IMR-90 (cell line): ENCODE measurements around the gene OR5H14. TPM values are rescaled to one million over a fixed set of nuclear protein-coding genes. Genes with fewer than 3 reads are reported as not detected.

Source experiments
- ATAC-seq: fragments of 200-7000 bp; cut with Tn5 transposase; 2 replicates; pipeline ENCODE4 v1.9.1; 2020; ENCODE audit warnings: low read depth, mild to moderate bottlenecking, moderate library complexity
- BruUV-seq: library from RNA; stranded (reverse); fragments of 400-500 nt; replicated peaks from 2 replicates; lab custom pipeline; 2021; lab: Mats Ljungman, UMichigan
- CTCF ChIA-PET: fragments of 300-600 bp; formaldehyde crosslinking; extraction: SDS; loops from one replicate; lab custom pipeline; 2021; ENCODE audit warnings: antibody characterized with exemption; lab: Yijun Ruan, JAX
- POLR2A ChIA-PET: fragments of 300-600 bp; sonication (Branson Sonifier 250); formaldehyde crosslinking; loops from one replicate; lab custom pipeline; 2022; ENCODE audit warnings: antibody characterized with exemption; ENCODE audit not compliant: unreplicated experiment; lab: Charles Lee
- DNase-seq: peaks from one replicate; pipeline ENCODE4 v3.0.0; 2013
- H2AFZ ChIP-seq: replicated peaks from 2 replicates; pipeline ENCODE3; 2013; ENCODE audit warnings: low read length, mild to moderate bottlenecking; ENCODE audit not compliant: poor library complexity
- H2AK5ac ChIP-seq: 2 replicates; pipeline ENCODE4 v1.6.1; 2013; ENCODE audit warnings: low read depth, low read length, inconsistent platforms
- H2AK9ac ChIP-seq: replicated peaks from 2 replicates; pipeline ENCODE3; 2013; ENCODE audit warnings: mild to moderate bottlenecking, low read depth, low read length, moderate library complexity; ENCODE audit not compliant: poor library complexity
- H2BK120ac ChIP-seq: 2 replicates; pipeline ENCODE4 v1.6.1; 2013; ENCODE audit warnings: low read depth, low read length, inconsistent platforms
- H2BK15ac ChIP-seq: 3 replicates; pipeline ENCODE4 v1.6.1; 2013; ENCODE audit warnings: low read depth, low read length, inconsistent platforms
- H2BK20ac ChIP-seq: 2 replicates; pipeline ENCODE4 v1.6.1; 2013; ENCODE audit warnings: low read depth, mild to moderate bottlenecking, inconsistent platforms, low read length, moderate library complexity
- H2BK5ac ChIP-seq: 2 replicates; pipeline ENCODE4 v1.6.1; 2013; ENCODE audit warnings: mild to moderate bottlenecking, low read depth, low read length, inconsistent platforms; ENCODE audit not compliant: poor library complexity, severe bottlenecking
- H3K14ac ChIP-seq: replicated peaks from 2 replicates; pipeline ENCODE4 v1.6.1; 2013; ENCODE audit warnings: low read depth, low read length, inconsistent platforms
- H3K18ac ChIP-seq: 2 replicates; pipeline ENCODE4 v1.6.1; 2013; ENCODE audit warnings: low read depth, low read length, control low read depth
- H3K23ac ChIP-seq: 2 replicates; pipeline ENCODE4 v1.6.1; 2013; ENCODE audit warnings: low read depth, low read length, inconsistent platforms
- H3K27ac ChIP-seq: 2 replicates; pipeline ENCODE4 v1.5.1; 2013; ENCODE audit warnings: mild to moderate bottlenecking, control low read depth, low read length; ENCODE audit not compliant: insufficient read depth
- H3K27me3 ChIP-seq: 2 replicates; pipeline ENCODE4 v1.6.1; 2013; ENCODE audit warnings: low read length; ENCODE audit not compliant: control insufficient read depth, insufficient read depth
- H3K36me3 ChIP-seq: 2 replicates; pipeline ENCODE4 v1.6.1; 2013; ENCODE audit warnings: low read length, mixed read lengths; ENCODE audit not compliant: control insufficient read depth, insufficient read depth
- H3K4ac ChIP-seq: 2 replicates; pipeline ENCODE4 v1.6.1; 2013; ENCODE audit warnings: low read depth, low read length, inconsistent platforms
- H3K4me1 ChIP-seq: 2 replicates; pipeline ENCODE4 v1.6.1; 2013; ENCODE audit warnings: low read length, mixed read lengths; ENCODE audit not compliant: control insufficient read depth, insufficient read depth
- H3K4me2 ChIP-seq: 2 replicates; pipeline ENCODE4 v1.6.1; 2013; ENCODE audit warnings: low read depth, mild to moderate bottlenecking, control low read depth, low read length, moderate library complexity
- H3K4me3 ChIP-seq: 2 replicates; pipeline ENCODE4 v1.5.1; 2013; ENCODE audit warnings: low read depth, mild to moderate bottlenecking, control low read depth, low read length, moderate library complexity; ENCODE audit not compliant: insufficient read depth
- H3K56ac ChIP-seq: 2 replicates; pipeline ENCODE4 v1.6.1; 2013; ENCODE audit warnings: low read length, inconsistent platforms; ENCODE audit not compliant: insufficient read depth; ENCODE audit errors: extremely low read depth
- H3K79me1 ChIP-seq, 2 experiments: 2 replicates each; pipeline ENCODE4 v1.6.1; 2013; ENCODE audit warnings: low read length in 2 of 2, inconsistent platforms in 1 of 2, low read depth in 1 of 2
- H3K9ac ChIP-seq: 2 replicates; pipeline ENCODE4 v1.6.1; 2013; ENCODE audit warnings: low read depth, low read length, control low read depth
- H3K9me1 ChIP-seq: 2 replicates; pipeline ENCODE4 v1.6.1; 2013; ENCODE audit warnings: low read length, inconsistent platforms; ENCODE audit not compliant: insufficient read depth
- H3K9me3 ChIP-seq: 2 replicates; pipeline ENCODE4 v1.6.1; 2013; ENCODE audit warnings: low read length; ENCODE audit not compliant: control insufficient read depth, insufficient read depth
- H4K20me1 ChIP-seq: 2 replicates; pipeline ENCODE4 v1.6.1; 2013; ENCODE audit warnings: low read length, inconsistent platforms; ENCODE audit not compliant: insufficient read depth
- H4K5ac ChIP-seq: 2 replicates; pipeline ENCODE4 v1.6.1; 2013; ENCODE audit warnings: mild to moderate bottlenecking, low read depth, low read length, control low read depth
- H4K8ac ChIP-seq, 2 experiments: 2 replicates each; pipeline ENCODE4 v1.6.1; 2013; ENCODE audit warnings: low read depth in 2 of 2, low read length in 2 of 2, control low read depth in 1 of 2, inconsistent platforms in 1 of 2
- H4K91ac ChIP-seq: 2 replicates; pipeline ENCODE4 v1.6.1; 2013; ENCODE audit warnings: low read depth, low read length, inconsistent platforms; ENCODE audit not compliant: insufficient read depth
- BHLHE40 ChIP-seq: fragments of 150-350 bp; IDR thresholded peaks from 2 replicates; pipeline ENCODE4 v1.6.1; 2016; ENCODE audit warnings: mild to moderate bottlenecking, low read depth, low read length
- CEBPB ChIP-seq: IDR thresholded peaks from 2 replicates; pipeline ENCODE4 v1.6.1; 2012; ENCODE audit warnings: low read depth, low read length, improper control_type of control experiment
- CHD1 ChIP-seq: IDR thresholded peaks from 2 replicates; pipeline ENCODE4 v1.6.1; 2012; ENCODE audit warnings: low read depth, low read length, improper control_type of control experiment
- FOS ChIP-seq: fragments of 150-350 bp; IDR thresholded peaks from 2 replicates; pipeline ENCODE4 v1.6.1; 2016; ENCODE audit warnings: low read depth, low read length
- MAFK ChIP-seq: IDR thresholded peaks from 2 replicates; pipeline ENCODE4 v1.6.1; 2012; ENCODE audit warnings: low read depth, low read length, improper control_type of control experiment
- MAZ ChIP-seq: IDR thresholded peaks from 2 replicates; pipeline ENCODE4 v1.6.1; 2012; ENCODE audit warnings: low read depth, mild to moderate bottlenecking, low read length, improper control_type of control experiment, moderate library complexity, borderline replicate concordance
- MXI1 ChIP-seq: IDR thresholded peaks from 2 replicates; pipeline ENCODE4 v1.6.1; 2012; ENCODE audit warnings: low read depth, mild to moderate bottlenecking, low read length, moderate library complexity, borderline replicate concordance
- NFE2L2 ChIP-seq: fragments of 150-350 bp; IDR thresholded peaks from 2 replicates; pipeline ENCODE4 v1.6.1; 2016; ENCODE audit warnings: low read depth, mild to moderate bottlenecking, low read length
- POLR2A ChIP-seq: IDR thresholded peaks from 2 replicates; pipeline ENCODE4 v1.6.1; 2012; ENCODE audit warnings: mild to moderate bottlenecking, low read depth, low read length
- RAD21 ChIP-seq: IDR thresholded peaks from 2 replicates; pipeline ENCODE4 v1.6.1; 2012; ENCODE audit warnings: low read length, improper control_type of control experiment
- RCOR1 ChIP-seq: IDR thresholded peaks from 2 replicates; pipeline ENCODE4 v1.6.1; 2012; ENCODE audit warnings: mild to moderate bottlenecking, low read length, improper control_type of control experiment; ENCODE audit not compliant: insufficient replicate concordance
- RFX5 ChIP-seq: IDR thresholded peaks from 2 replicates; pipeline ENCODE4 v1.8.0; 2012; ENCODE audit warnings: low read depth, mild to moderate bottlenecking, low read length, moderate library complexity
- SMC3 ChIP-seq: fragments of 150-350 bp; IDR thresholded peaks from 2 replicates; pipeline ENCODE4 v1.6.1; 2016; ENCODE audit warnings: low read depth, mild to moderate bottlenecking, antibody characterized with exemption, low read length, moderate library complexity
- USF2 ChIP-seq: fragments of 150-350 bp; IDR thresholded peaks from 2 replicates; pipeline ENCODE4 v1.6.1; 2017; ENCODE audit warnings: mild to moderate bottlenecking, antibody characterized with exemption, low read length, low read depth
- WGBS, 2 experiments: methylation state at CpG; one replicate each; pipeline versions ENCODE4 v1.1.5 to v1.1.7; 2013; ENCODE audit warnings: missing lambda C conversion rate in 2 of 2; ENCODE audit not compliant: insufficient read length in 1 of 2; ENCODE audit errors: extremely low coverage in 2 of 2; 5-methylcytosine and 5-hydroxymethylcytosine counted together
- dilution Hi-C: fragments of 300-500 bp; cut with HindIII; formaldehyde crosslinking; loops from one replicate; pipeline ENCODE4 v1.14.3; 2018; ENCODE audit warnings: low sequenced_read_pairs; ENCODE audit not compliant: unreplicated experiment
- in situ Hi-C: fragments of 300-500 bp; cut with MboI; formaldehyde crosslinking; loops from 3 replicates; pipeline ENCODE4 v1.14.3; 2019; ENCODE audit warnings: low sequenced_read_pairs, inconsistent platforms, mixed read lengths
- intact Hi-C: fragments of 100-400 bp; cut with micrococcal nuclease; formaldehyde crosslinking; loops from 2 replicates; pipeline ENCODE4 v1.10.0; 2022
- polyA plus RNA-seq, 3 experiments: library from polyadenylated mRNA; depleted of rRNA; stranded (reverse); fragments of >200 nt; gene quantifications; 2 replicates each; pipeline ENCODE4 v1.2.3, GENCODE V29; 2012; ENCODE audit warnings: low replicate concordance in 1 of 3
- total RNA-seq: library from RNA; depleted of rRNA; stranded (reverse); fragments of >200 nt; gene quantifications from 2 replicates; pipeline ENCODE4 v1.2.3, GENCODE V29; 2012
- TF ChIP-seq, protein P1 (sequence below): fragments of 150-350 bp; IDR thresholded peaks from 2 replicates; pipeline ENCODE4 v1.6.1; 2016; ENCODE audit warnings: low read depth, mild to moderate bottlenecking, low read length, moderate library complexity, borderline replicate concordance
- TF ChIP-seq, protein P2 (sequence below): conservative IDR thresholded peaks from 2 replicates; pipeline ENCODE4 v1.5.1; 2012; ENCODE audit warnings: mild to moderate bottlenecking, low read depth, low read length, improper control_type of control experiment

OR5H14 gene
- total and polyA plus RNA-seq, 2 of the 4 experiments (the other 2 are of a cell fraction) = not detected

GRCh38 chr3:98136631-98137030 lies 10.6 kb upstream of the OR5H14 start:
- intact Hi-C loops (no loop called here), dilution Hi-C loops (no loop called here), in situ Hi-C loops (no loop called here)
- ChIA-PET POLR2A (no interaction called here), CTCF (interaction anchor here (0.9 kb wide), 1 partner anchor 8 kb away, joined by 3 read pairs; no protein-coding TSS in a partner anchor)
- H4K5ac ChIP-seq = no peak overlapping the region
- no peak overlapping the region for H2BK120ac ChIP-seq
- H3K9me3 ChIP-seq = no peaks in the 10 kb centered on the region
- H3K4ac ChIP-seq = no peak overlapping the region
- ATAC-seq (no peak), DNase-seq (no peak)
- H2BK15ac ChIP-seq = no peak overlapping the region
- no peak overlapping the region for H2AK9ac ChIP-seq
- no peak overlapping the region for H3K23ac ChIP-seq
- H3K56ac ChIP-seq = no peak overlapping the region
- no peak overlapping the region for H3K4me3 ChIP-seq
- no peak overlapping the region for H3K9ac ChIP-seq
- no peak overlapping the region for H3K18ac ChIP-seq
- no peaks in the 10 kb centered on the region for H3K79me1 ChIP-seq
- TF ChIP-seq FOS (no peak), CEBPB (no peak), MXI1 (no peak), SMC3 (no peak), USF2 (no peak), CHD1 (no peak), RCOR1 (no peak), NFE2L2 (no peak), MAFK (no peak), RFX5 (no peak), RAD21 (no peak), POLR2A (no peak), BHLHE40 (no peak), MAZ (no peak)
- TF ChIP-seq, protein P1, sequence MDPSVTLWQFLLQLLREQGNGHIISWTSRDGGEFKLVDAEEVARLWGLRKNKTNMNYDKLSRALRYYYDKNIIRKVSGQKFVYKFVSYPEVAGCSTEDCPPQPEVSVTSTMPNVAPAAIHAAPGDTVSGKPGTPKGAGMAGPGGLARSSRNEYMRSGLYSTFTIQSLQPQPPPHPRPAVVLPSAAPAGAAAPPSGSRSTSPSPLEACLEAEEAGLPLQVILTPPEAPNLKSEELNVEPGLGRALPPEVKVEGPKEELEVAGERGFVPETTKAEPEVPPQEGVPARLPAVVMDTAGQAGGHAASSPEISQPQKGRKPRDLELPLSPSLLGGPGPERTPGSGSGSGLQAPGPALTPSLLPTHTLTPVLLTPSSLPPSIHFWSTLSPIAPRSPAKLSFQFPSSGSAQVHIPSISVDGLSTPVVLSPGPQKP = no peak
- TF ChIP-seq, protein P2, sequence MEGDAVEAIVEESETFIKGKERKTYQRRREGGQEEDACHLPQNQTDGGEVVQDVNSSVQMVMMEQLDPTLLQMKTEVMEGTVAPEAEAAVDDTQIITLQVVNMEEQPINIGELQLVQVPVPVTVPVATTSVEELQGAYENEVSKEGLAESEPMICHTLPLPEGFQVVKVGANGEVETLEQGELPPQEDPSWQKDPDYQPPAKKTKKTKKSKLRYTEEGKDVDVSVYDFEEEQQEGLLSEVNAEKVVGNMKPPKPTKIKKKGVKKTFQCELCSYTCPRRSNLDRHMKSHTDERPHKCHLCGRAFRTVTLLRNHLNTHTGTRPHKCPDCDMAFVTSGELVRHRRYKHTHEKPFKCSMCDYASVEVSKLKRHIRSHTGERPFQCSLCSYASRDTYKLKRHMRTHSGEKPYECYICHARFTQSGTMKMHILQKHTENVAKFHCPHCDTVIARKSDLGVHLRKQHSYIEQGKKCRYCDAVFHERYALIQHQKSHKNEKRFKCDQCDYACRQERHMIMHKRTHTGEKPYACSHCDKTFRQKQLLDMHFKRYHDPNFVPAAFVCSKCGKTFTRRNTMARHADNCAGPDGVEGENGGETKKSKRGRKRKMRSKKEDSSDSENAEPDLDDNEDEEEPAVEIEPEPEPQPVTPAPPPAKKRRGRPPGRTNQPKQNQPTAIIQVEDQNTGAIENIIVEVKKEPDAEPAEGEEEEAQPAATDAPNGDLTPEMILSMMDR = no peak
- H3K4me1 ChIP-seq = no peaks in the 10 kb centered on the region
- H3K9me1 ChIP-seq = no peaks in the 10 kb centered on the region
- no peaks in the 10 kb centered on the region for H3K27me3 ChIP-seq
- H4K91ac ChIP-seq = no peak overlapping the region
- H2AK5ac ChIP-seq = no peak overlapping the region
- no peak overlapping the region for H2AFZ ChIP-seq
- no peak overlapping the region for H2BK5ac ChIP-seq
- H3K27ac ChIP-seq = no peak overlapping the region
- no peak overlapping the region for H3K4me2 ChIP-seq
- BruUV-seq = no TSS peak
- no peaks in the 10 kb centered on the region for H4K20me1 ChIP-seq
- no peaks in the 10 kb centered on the region for H3K36me3 ChIP-seq
- H3K14ac ChIP-seq = no peak overlapping the region
- no peak overlapping the region for H4K8ac ChIP-seq
- WGBS, 2 experiments = no CpG with 5 or more reads among the region's 3 CpGs
- no peak overlapping the region for H2BK20ac ChIP-seq
